RWPE2 (cell line): ENCODE data around the gene BCAS1.

Experiments
- ATAC-seq: fragments of 200-7000 bp; cut with Tn5 transposase; 3 replicates; pipeline ENCODE4 v1.9.1; 2021; ENCODE audit warnings: low read depth
- DNase-seq: peaks from one replicate; pipeline ENCODE4 v3.0.0-alpha.2; 2020; ENCODE audit warnings: low spot score
- H3K27ac ChIP-seq: fragments of 450-650 bp; 2 replicates; pipeline ENCODE4 v1.5.1; 2017; ENCODE audit warnings: mild to moderate bottlenecking; ENCODE audit not compliant: poor library complexity, severe bottlenecking
- H3K27me3 ChIP-seq: fragments of 250-450 bp; sonication (Bioruptor Pico); 2 replicates; pipeline ENCODE4 v1.5.1; 2021; ENCODE audit warnings: mild to moderate bottlenecking, moderate library complexity; ENCODE audit not compliant: insufficient read depth, poor library complexity, severe bottlenecking
- H3K36me3 ChIP-seq: fragments of 250-450 bp; sonication (Bioruptor Pico); 2 replicates; pipeline ENCODE4 v1.5.1; 2020; ENCODE audit warnings: low read depth, mild to moderate bottlenecking, moderate library complexity
- H3K4me1 ChIP-seq: fragments of 250-450 bp; sonication (Bioruptor Pico); 2 replicates; pipeline ENCODE4 v1.5.1; 2021; ENCODE audit warnings: mild to moderate bottlenecking, moderate library complexity; ENCODE audit not compliant: insufficient read depth, poor library complexity, severe bottlenecking
- H3K4me3 ChIP-seq: fragments of 250-450 bp; sonication (Bioruptor Pico); 2 replicates; pipeline ENCODE4 v1.5.1; 2021; ENCODE audit warnings: mild to moderate bottlenecking, moderate library complexity; ENCODE audit not compliant: severe bottlenecking
- H3K9me3 ChIP-seq: fragments of 250-450 bp; sonication (Bioruptor Pico); 2 replicates; pipeline ENCODE4 v1.5.1; 2021; ENCODE audit warnings: mild to moderate bottlenecking, moderate library complexity; ENCODE audit not compliant: severe bottlenecking
- TF ChIP-seq, protein P1 (sequence below): fragments of 450-650 bp; IDR thresholded peaks from one replicate; pipeline ENCODE4 v1.5.1; 2017; ENCODE audit warnings: mild to moderate bottlenecking, moderate library complexity; ENCODE audit not compliant: poor library complexity, severe bottlenecking

BCAS1 gene

DNA sequence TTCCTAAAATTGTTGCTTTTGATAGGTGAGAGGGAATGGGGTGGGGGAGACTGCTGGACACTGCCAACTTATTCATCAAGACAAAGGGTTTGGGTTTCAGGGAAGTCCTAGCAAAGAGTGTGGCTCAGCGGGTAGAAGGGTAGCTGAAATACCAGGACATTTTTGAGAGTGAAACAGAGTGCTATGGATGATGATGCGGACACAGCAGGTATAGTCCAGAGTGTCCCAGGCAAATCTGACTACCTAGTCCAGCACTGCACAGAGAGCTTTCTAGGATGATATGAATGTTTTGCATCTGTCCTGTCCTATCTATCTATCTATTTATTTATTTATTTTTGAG, 154.3 kb downstream of the BCAS1 start:
- H3K36me3 ChIP-seq: no peaks in the 10 kb centered on the region
- peaks cover 51% of the 10 kb centered on the region for H3K4me1 ChIP-seq
- no peaks in the 10 kb centered on the region for H3K27me3 ChIP-seq
- DNase-seq (no peak), ATAC-seq (peak; percentile 7; the same call in 1 of the 3 replicates)
- H3K4me3 ChIP-seq: peak overlapping the region; percentile 30
- no peaks in the 10 kb centered on the region for H3K9me3 ChIP-seq
- H3K27ac ChIP-seq: peak overlapping the region; percentile 36
- TF ChIP-seq, protein P1, sequence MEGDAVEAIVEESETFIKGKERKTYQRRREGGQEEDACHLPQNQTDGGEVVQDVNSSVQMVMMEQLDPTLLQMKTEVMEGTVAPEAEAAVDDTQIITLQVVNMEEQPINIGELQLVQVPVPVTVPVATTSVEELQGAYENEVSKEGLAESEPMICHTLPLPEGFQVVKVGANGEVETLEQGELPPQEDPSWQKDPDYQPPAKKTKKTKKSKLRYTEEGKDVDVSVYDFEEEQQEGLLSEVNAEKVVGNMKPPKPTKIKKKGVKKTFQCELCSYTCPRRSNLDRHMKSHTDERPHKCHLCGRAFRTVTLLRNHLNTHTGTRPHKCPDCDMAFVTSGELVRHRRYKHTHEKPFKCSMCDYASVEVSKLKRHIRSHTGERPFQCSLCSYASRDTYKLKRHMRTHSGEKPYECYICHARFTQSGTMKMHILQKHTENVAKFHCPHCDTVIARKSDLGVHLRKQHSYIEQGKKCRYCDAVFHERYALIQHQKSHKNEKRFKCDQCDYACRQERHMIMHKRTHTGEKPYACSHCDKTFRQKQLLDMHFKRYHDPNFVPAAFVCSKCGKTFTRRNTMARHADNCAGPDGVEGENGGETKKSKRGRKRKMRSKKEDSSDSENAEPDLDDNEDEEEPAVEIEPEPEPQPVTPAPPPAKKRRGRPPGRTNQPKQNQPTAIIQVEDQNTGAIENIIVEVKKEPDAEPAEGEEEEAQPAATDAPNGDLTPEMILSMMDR: no peak

DNA sequence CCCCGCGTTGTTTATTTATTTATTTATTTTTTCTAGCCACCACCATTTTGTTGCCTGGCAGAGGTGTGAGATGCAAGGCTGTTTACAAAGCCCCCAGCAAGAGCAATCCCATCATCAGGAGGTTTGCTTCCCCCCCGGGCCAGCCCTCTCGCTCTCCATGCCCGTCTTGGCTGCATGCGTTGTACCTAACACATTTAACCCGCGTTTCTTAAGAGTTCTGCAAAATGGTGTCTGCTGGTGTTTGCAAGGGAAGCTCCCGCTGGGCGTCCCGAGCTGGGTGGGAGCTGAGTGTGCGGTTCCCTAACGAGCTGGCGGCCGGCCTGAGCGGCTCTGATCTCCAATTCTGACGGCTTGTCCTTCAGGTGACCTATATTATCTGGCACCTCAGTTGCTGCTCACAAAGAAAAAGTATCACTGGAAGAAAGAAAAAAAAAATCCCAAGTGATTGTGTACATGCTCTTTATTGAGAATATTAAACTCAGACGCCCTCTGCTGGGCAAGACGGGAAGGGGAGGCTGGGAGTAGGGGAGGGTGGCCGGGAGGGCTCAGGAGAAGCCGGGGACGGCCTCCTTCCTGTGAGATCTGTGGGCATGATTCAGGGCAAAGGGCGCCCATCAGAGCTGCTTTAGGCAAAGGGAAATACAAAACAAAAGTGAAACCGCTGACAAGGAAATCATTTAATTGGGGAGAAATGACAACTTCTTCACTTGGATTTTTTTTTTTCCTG, 154.8 kb downstream of the BCAS1 start:
- no peaks in the 10 kb centered on the region for H3K9me3 ChIP-seq
- H3K4me3 ChIP-seq: peak overlapping the region; percentile 30
- ATAC-seq: peak; percentile 94
- H3K36me3 ChIP-seq: no peaks in the 10 kb centered on the region
- peak overlapping the region; percentile 36 for H3K27ac ChIP-seq
- H3K4me1 ChIP-seq: peaks cover 51% of the 10 kb centered on the region
- no peaks in the 10 kb centered on the region for H3K27me3 ChIP-seq
- peak; percentile 98 for DNase-seq
- TF ChIP-seq, protein P1: peak; percentile 100

DNA sequence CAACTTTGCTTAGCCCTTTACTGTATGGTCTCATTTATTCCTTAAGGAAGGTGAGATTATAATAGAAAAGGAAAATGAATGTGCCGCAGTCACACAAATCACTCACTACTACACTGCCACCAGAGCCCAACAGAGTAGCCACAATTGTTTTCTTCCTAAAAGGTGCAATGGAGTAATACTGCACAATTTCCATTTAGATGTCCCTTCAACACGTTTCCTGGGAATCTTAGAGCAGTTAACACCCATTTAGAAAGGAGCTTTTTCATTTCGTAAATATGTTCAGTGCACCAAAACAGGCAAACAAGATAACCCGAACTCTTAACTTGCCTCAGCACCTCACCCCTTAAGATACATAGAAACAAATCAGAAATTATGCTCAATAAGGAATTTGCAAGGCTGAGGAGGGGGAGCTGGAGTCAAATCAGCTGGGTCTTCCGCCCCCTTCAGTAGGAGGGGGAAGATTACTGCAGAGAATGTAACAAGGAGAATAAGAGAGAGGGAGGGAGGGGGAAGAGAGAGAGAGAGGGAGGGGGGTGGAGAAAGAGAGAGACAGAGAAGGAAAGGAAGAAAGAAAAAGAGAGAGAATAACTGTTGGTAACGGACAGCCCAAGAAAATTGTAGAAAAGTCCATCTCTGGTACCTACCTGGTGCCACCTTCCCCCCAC, 155.5 kb downstream of the BCAS1 start:
- Histone ChIP-seq H3K36me3 (no peaks in the 10 kb centered on the region), H3K9me3 (no peaks in the 10 kb centered on the region), H3K4me3 (peak overlapping the region; percentile 30), H3K27ac (peak overlapping the region; percentile 36), H3K27me3 (no peaks in the 10 kb centered on the region), H3K4me1 (peaks cover 51% of the 10 kb centered on the region)
- peak; percentile 4 for DNase-seq
- TF ChIP-seq, protein P1: no peak
- ATAC-seq: no peak

DNA sequence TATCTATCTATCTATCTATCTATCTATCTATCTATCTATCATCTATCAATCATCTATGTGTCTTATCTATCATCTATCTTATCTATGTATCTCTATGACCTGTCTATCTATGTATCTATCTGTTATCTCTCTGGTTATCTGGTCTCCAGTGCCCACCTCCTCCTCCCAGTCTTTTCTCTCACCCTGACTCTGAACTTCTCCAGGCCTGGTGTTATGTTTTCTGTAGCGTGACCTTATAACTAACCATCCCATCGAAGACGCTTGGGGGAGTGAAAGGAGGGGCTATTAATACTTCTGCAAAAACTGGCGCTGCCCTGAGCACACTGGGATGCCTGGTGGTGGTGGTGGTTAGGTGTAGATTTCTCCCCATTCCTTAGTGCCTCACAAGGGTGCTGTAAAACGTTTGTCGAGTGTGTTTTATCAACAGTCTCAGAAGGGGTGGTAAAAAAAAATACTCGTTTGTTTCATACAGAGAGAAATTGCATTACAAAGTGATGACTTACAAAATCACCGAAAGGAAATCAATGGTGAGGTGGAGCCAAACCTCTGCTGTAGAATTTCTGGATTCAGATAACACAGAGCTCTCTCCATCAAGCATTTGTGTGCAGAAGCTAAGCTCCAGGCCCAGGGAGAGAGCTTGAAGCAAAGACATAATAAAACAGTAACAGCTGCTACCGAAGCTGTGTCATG, 156.2 kb downstream of the BCAS1 start:
- no peaks in the 10 kb centered on the region for H3K27me3 ChIP-seq
- ATAC-seq (no peak), DNase-seq (peak; percentile 40)
- TF ChIP-seq, protein P1: no peak
- no peak overlapping the region for H3K4me3 ChIP-seq
- peak overlapping the region; percentile 36 for H3K27ac ChIP-seq
- no peaks in the 10 kb centered on the region for H3K9me3 ChIP-seq
- H3K36me3 ChIP-seq: no peaks in the 10 kb centered on the region
- peaks cover 51% of the 10 kb centered on the region for H3K4me1 ChIP-seq
